Activated T-cell treated with anti-CD3 and anti-CD28 coated beads, Interleukin-2, amount 50 U/mL, for 72 hours (primary cell): ENCODE results near the gene MYH8. TPM values are rescaled to one million over a fixed set of nuclear protein-coding genes. Genes with fewer than 3 reads are reported as not detected.

Experiments
- ATAC-seq, 2 donors: fragments of 150-1000 bp; cut with Tn5 transposase; replicated peaks in 1 of 2; 2 replicates each; pipeline ENCODE4 v1.10.0; 2021; ENCODE audit warnings: moderate library complexity in 2 of 2, mild to moderate bottlenecking in 1 of 2
- DNase-seq, 2 donors: peaks; one replicate each; pipeline ENCODE4 v3.0.0; 2021 to 2022; ENCODE audit warnings: mixed read lengths in 1 of 2
- H3K27ac Mint-ChIP-seq: one replicate; pipeline ENCODE4 v1.8.0; 2022; ENCODE audit warnings: mild to moderate bottlenecking, moderate library complexity, mixed read lengths
- H3K27me3 Mint-ChIP-seq: one replicate; pipeline ENCODE4 v1.8.0; 2022; ENCODE audit warnings: low read depth, mixed read lengths
- H3K36me3 Mint-ChIP-seq, 2 donors: one replicate each; pipeline ENCODE4 v1.8.0; 2022; ENCODE audit warnings: mixed read lengths in 2 of 2, mild to moderate bottlenecking in 1 of 2; ENCODE audit not compliant: insufficient read depth in 2 of 2
- H3K4me1 Mint-ChIP-seq: one replicate; pipeline ENCODE4 v1.8.0; 2022; ENCODE audit warnings: low read depth, mixed read lengths
- H3K4me3 Mint-ChIP-seq, 2 donors: one replicate each; pipeline ENCODE4 v1.8.0; 2022; ENCODE audit warnings: mild to moderate bottlenecking in 2 of 2, mixed read lengths in 2 of 2, moderate library complexity in 2 of 2
- H3K9me3 Mint-ChIP-seq, 2 donors: one replicate each; pipeline ENCODE4 v1.8.0; 2022; ENCODE audit warnings: mixed read lengths in 2 of 2
- total RNA-seq, 2 donors: library from RNA; stranded (reverse); gene quantifications; one replicate each; pipeline ENCODE4 v1.2.3, GENCODE V29; 2022

Gene MYH8
- total RNA-seq: not detected

GRCh38 chr17:10421900-10422542 is at the start of gene MYH8:
TSS of gene MYH8 (minus strand) at chr17:10421950. CDS start at chr17:10420227, 1,723 bp downstream.
- Mint-ChIP-seq H3K27ac (no peak within 1 kb of the TSS), H3K27me3 (no peaks in the 10 kb centered on the region)
- ATAC-seq: no peak

GRCh38 chr17:10469459-10469858 is 47.7 kb upstream of the MYH8 start, which contains the start of gene MYH4:
TSS of gene MYH4 (minus strand) at chr17:10469559. CDS start at chr17:10466745, 2,814 bp downstream.
- no peaks in the 10 kb centered on the region for H3K36me3 Mint-ChIP-seq
- peaks cover 4% of the 10 kb centered on the region for H3K27me3 Mint-ChIP-seq
- H3K4me1 Mint-ChIP-seq: no peaks in the 10 kb centered on the region

More at GRCh38 chr17:10421900-10422542, at the start of gene MYH8:
- Mint-ChIP-seq H3K4me3 (no peak within 1 kb of the TSS), H3K4me1 (no peaks in the 10 kb centered on the region), H3K36me3 (no peaks in the 10 kb centered on the region), H3K9me3 (no peaks in the 10 kb centered on the region)
- no peak for DNase-seq

DNA sequence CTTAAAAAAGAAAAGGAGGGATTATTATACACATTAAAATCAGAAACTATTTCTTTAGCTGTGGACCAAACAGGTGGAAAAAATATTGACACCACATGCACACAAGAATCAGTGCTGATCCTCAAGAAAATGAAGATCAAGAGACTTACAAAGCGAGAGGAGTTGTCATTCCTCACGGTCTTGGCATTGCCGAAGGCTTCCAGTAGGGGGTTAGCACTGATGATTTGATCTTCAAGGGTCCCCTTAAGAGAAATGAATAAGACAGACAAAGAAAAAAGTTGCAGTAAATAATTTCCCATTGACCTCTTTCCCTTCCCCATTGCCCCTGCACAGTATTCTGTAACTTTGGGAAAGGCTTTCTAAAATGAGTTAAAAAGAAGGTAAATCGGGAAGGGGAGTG is 41.7 kb upstream of the MYH8 start:
- peaks cover 8% of the 10 kb centered on the region for H3K27me3 Mint-ChIP-seq
- H3K9me3 Mint-ChIP-seq: no peaks in the 10 kb centered on the region
- H3K4me1 Mint-ChIP-seq: no peaks in the 10 kb centered on the region
- DNase-seq (no peak), ATAC-seq (no peak)
- no peak overlapping the region for H3K4me3 Mint-ChIP-seq
- H3K27ac Mint-ChIP-seq: no peak overlapping the region
- H3K36me3 Mint-ChIP-seq: no peaks in the 10 kb centered on the region

More at GRCh38 chr17:10469459-10469858, 47.7 kb upstream of the MYH8 start, which contains the start of gene MYH4:
- Mint-ChIP-seq H3K4me3 (no peak within 1 kb of the TSS), H3K9me3 (no peaks in the 10 kb centered on the region), H3K27ac (no peak within 1 kb of the TSS)
- no peak for DNase-seq
- no peak for ATAC-seq

DNA sequence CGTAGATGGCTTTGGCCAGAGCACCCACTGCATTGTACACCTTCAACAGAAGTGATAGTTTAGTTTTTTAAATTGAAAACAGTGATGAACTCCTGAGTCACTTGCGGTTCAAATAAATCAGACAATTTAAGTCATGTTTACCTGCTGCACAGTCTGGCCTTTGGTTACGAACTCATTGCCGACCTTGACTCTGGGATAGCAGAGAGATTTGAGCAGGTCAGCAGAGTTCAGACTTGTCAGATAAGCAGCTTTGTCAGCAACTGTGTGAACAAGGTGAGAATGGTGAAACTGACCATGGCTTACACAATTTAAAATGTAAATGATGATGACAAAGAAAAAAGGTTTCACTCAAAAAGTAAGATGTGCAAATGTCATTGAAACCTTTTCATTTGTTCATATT is 38.3 kb upstream of the MYH8 start:
- no peaks in the 10 kb centered on the region for H3K9me3 Mint-ChIP-seq
- H3K27me3 Mint-ChIP-seq: peaks cover 8% of the 10 kb centered on the region
- H3K36me3 Mint-ChIP-seq: no peaks in the 10 kb centered on the region
- H3K4me3 Mint-ChIP-seq: no peak overlapping the region
- no peak for ATAC-seq
- DNase-seq: no peak
- no peak overlapping the region for H3K27ac Mint-ChIP-seq
- no peaks in the 10 kb centered on the region for H3K4me1 Mint-ChIP-seq

- no peaks in the 10 kb centered on the region for H3K27me3 Mint-ChIP-seq
- no peak overlapping the region for H3K27ac Mint-ChIP-seq
- H3K9me3 Mint-ChIP-seq: no peaks in the 10 kb centered on the region
- no peaks in the 10 kb centered on the region for H3K36me3 Mint-ChIP-seq
- no peak for DNase-seq
- no peak overlapping the region for H3K4me3 Mint-ChIP-seq
- no peaks in the 10 kb centered on the region for H3K4me1 Mint-ChIP-seq
- ATAC-seq: no peak
These were observed 37.0 kb upstream of the MYH8 start for GRCh38 chr17:10458701-10459100.

GRCh38 chr17:10457952-10458351 is 36.2 kb upstream of the MYH8 start:
- Mint-ChIP-seq H3K27ac (no peak overlapping the region), H3K4me1 (no peaks in the 10 kb centered on the region), H3K27me3 (no peaks in the 10 kb centered on the region), H3K4me3 (no peak overlapping the region), H3K9me3 (no peaks in the 10 kb centered on the region), H3K36me3 (no peaks in the 10 kb centered on the region)
- no peak for DNase-seq
- ATAC-seq: no peak

GRCh38 chr17:10447026-10447931 is 25.5 kb upstream of the MYH8 start:
- no peak overlapping the region for H3K27ac Mint-ChIP-seq

DNA sequence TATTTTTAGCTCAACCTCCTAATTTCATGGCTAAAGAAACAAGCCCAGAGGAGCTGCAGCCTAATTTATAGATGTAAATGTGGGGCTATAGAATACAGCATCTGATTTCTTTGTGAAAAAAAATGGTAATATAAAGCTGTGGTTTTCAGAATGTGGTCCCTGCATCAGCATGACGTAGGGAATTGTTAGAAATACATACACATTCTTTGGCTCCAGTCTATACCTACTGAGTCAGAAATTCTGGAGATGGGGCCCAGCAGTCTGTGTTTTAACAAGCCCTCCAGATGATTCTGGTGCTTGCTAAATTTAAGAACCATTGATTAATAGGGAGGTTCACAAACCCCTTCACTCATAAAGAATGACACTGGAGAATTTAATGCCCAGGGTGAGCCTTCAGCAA is 18.1 kb upstream of the MYH8 start:
- Mint-ChIP-seq H3K9me3 (peaks cover 2 to 3% of the 10 kb centered on the region in 2 donors), H3K27me3 (peaks cover 27% of the 10 kb centered on the region), H3K4me1 (no peaks in the 10 kb centered on the region), H3K4me3 (no peak overlapping the region), H3K27ac (no peak overlapping the region), H3K36me3 (no peaks in the 10 kb centered on the region)
- ATAC-seq: no peak
- DNase-seq: no peak

More at GRCh38 chr17:10447026-10447931, 25.5 kb upstream of the MYH8 start:
- H3K4me3 Mint-ChIP-seq: no peak overlapping the region
- DNase-seq (no peak), ATAC-seq (no peak)
- no peaks in the 10 kb centered on the region for H3K36me3 Mint-ChIP-seq
- peaks cover 2% of the 10 kb centered on the region in 2 donors for H3K9me3 Mint-ChIP-seq
- no peaks in the 10 kb centered on the region for H3K4me1 Mint-ChIP-seq
- H3K27me3 Mint-ChIP-seq: peaks cover 14% of the 10 kb centered on the region

DNA sequence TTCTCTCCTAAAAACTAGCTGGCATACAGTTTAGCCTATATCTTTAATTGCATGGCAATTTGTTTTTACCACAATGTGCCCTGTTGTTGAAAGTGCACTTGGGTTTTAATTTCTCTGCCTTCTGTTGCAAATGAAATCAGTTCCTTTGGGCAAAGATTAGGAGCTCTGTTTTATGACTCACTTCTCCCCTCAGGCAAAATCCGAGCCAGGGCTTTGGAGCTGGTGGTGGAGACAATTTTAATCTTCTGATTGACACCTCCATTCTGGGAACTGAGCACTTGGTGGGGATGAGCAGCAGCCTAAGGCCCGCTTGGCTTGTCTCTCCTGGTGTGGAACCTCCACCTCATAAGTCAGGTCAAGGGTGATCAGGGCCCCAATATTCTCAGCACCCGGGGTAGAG is 13.3 kb upstream of the MYH8 start:
- peaks cover 22% of the 10 kb centered on the region for H3K27me3 Mint-ChIP-seq

DNA sequence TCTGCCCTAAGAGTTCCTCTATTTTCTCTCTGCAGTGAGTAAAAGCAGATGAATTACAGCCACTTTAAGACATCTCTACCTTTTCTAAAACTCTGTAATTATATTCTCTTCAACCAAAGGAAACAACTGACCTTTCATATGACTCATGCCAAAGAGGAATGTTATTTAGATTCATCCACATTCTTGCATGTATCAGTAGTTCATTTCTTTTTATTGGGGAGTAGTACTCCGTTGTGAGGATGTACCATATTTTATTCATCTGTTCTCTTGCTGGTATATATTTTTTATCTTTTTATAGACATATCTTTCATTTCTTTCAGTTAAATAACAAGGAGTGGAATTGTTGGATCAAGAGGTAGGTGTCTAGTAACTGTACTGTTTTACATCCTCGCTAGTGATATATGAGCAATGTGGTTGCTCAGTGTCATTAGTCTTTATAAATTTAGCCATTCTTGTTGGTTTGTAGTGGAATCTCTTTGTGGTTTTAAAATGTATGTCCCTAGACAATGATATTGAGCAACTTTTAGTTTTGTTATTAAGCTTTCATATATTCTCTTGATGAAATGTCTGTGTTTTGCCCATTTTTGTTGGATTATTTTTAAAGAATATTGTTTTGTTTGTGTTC is 7.8 kb upstream of the MYH8 start:
- no peak for DNase-seq
- H3K27ac Mint-ChIP-seq: no peak overlapping the region
- no peaks in the 10 kb centered on the region for H3K4me1 Mint-ChIP-seq
- H3K4me3 Mint-ChIP-seq: no peak overlapping the region
- H3K36me3 Mint-ChIP-seq: peaks cover 0 to 1% of the 10 kb centered on the region in 2 donors
- no peak for ATAC-seq
- peaks cover 6% of the 10 kb centered on the region for H3K27me3 Mint-ChIP-seq
- peaks cover 0 to 2% of the 10 kb centered on the region in 2 donors for H3K9me3 Mint-ChIP-seq

More for the DNA sequence above, 13.3 kb upstream of the MYH8 start:
- peaks cover 3% of the 10 kb centered on the region in 2 donors for H3K9me3 Mint-ChIP-seq
- no peak overlapping the region for H3K4me3 Mint-ChIP-seq
- DNase-seq (no peak), ATAC-seq (no peak)
- H3K27ac Mint-ChIP-seq: no peak overlapping the region
- H3K36me3 Mint-ChIP-seq: peaks cover 0 to 1% of the 10 kb centered on the region in 2 donors
- H3K4me1 Mint-ChIP-seq: no peaks in the 10 kb centered on the region

DNA sequence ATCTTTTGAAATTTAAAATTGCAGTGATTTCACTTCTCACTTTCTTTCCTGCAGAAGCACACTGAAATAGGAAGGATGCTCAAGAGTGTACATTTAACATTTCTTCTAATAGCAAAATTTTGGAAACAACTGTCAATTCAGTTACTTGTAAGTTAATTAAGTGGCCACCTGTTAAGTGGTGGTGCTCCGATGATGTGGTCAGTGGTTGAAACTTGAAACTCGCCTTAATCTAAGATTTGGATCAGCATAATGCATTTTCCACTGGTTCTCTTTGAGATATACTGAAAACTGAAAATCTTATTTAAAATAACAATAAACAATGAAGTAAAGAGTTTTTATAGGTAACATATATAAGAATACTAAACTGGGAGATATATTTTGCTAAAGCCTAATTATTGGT is 7.0 kb upstream of the MYH8 start:
- Mint-ChIP-seq H3K36me3 (peaks cover 0 to 1% of the 10 kb centered on the region in 2 donors), H3K27ac (no peak overlapping the region), H3K4me1 (no peaks in the 10 kb centered on the region), H3K27me3 (peaks cover 6% of the 10 kb centered on the region), H3K4me3 (no peak overlapping the region), H3K9me3 (peaks cover 0 to 2% of the 10 kb centered on the region in 2 donors)
- DNase-seq: no peak
- no peak for ATAC-seq

GRCh38 chr17:10421211-10421610 is 539 bp downstream of the MYH8 start:
- H3K9me3 Mint-ChIP-seq: no peaks in the 10 kb centered on the region

DNA sequence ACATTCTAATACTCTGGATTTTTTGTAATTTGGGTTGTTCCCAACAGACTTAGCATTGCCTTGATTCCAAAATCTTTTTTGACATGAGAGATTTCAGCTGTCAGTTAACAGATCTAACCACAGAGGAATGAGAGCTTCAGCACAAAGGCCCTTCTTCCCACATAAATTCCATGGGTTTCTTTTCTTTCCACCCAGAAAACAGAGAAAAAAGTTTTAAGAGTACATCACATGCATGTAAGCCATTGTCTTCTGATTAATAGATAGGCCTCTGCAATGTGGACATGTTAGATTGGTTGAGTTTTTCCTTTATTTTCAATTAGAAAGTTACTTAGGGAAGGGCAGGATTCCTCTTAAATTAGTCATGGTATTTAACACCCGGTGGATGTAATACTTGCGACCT is 939 bp downstream of the MYH8 start:
- H3K27me3 Mint-ChIP-seq: peaks cover 5% of the 10 kb centered on the region
- no peak for DNase-seq
- no peaks in the 10 kb centered on the region for H3K4me1 Mint-ChIP-seq
- ATAC-seq: no peak
- H3K27ac Mint-ChIP-seq: no peak overlapping the region
- H3K9me3 Mint-ChIP-seq: no peaks in the 10 kb centered on the region
- H3K4me3 Mint-ChIP-seq: no peak overlapping the region
- no peaks in the 10 kb centered on the region for H3K36me3 Mint-ChIP-seq

More at GRCh38 chr17:10421211-10421610, 539 bp downstream of the MYH8 start:
- Mint-ChIP-seq H3K36me3 (no peaks in the 10 kb centered on the region), H3K27me3 (peaks cover under 1% of the 10 kb centered on the region), H3K4me3 (no peak overlapping the region), H3K4me1 (no peaks in the 10 kb centered on the region), H3K27ac (no peak overlapping the region)
- ATAC-seq (no peak), DNase-seq (no peak)
